AG04449 (cell line): ENCODE data around the gene SLC6A20.

Source experiments
- CTCF ChIA-PET: fragments of 350-600 bp; formaldehyde crosslinking; extraction: SDS; loops from one replicate; lab custom pipeline; 2021; ENCODE audit warnings: antibody characterized with exemption; lab: Yijun Ruan, JAX
- POLR2A ChIA-PET: fragments of 400-600, 350-600 bp; formaldehyde crosslinking; extraction: SDS; loops from one replicate; lab custom pipeline; 2020; ENCODE audit warnings: antibody characterized with exemption, inconsistent platforms; lab: Yijun Ruan, JAX
- DNase-seq: peaks from one replicate; pipeline ENCODE4 v3.0.0-alpha.2; 2010; ENCODE audit warnings: low read depth, low spot score
- H3K4me3 ChIP-seq: 2 replicates; pipeline ENCODE4 v1.5.1; 2011; ENCODE audit warnings: low read depth, mild to moderate bottlenecking, control low read depth, low read length
- CTCF ChIP-seq: IDR thresholded peaks from one replicate; pipeline ENCODE4 v1.5.1; 2011; ENCODE audit warnings: mild to moderate bottlenecking, moderate library complexity, low read length, control low read depth, inconsistent platforms; ENCODE audit not compliant: insufficient read depth; ENCODE audit errors: missing control alignments

Gene SLC6A20

GRCh38 chr3:45719655-45720487, 76.5 kb downstream of the SLC6A20 start:
- DNase-seq: no peak
- CTCF ChIA-PET: interaction anchor here (1.6 kb wide), 1 partner anchor 218 kb away, joined by 3 read pairs; no protein-coding TSS in a partner anchor
- no peak overlapping the region for H3K4me3 ChIP-seq
- POLR2A ChIA-PET: no interaction called here
- no peak for TF ChIP-seq CTCF

- DNase-seq: no peak
- ChIA-PET POLR2A (no interaction called here), CTCF (interaction anchor here (1.2 to 2.7 kb wide), 5 partner anchors 8 to 676 kb away, joined by 4 to 10 read pairs (median 4); no protein-coding TSS in a partner anchor)
- H3K4me3 ChIP-seq: no peak overlapping the region
- TF ChIP-seq CTCF: no peak
Observed at GRCh38 chr3:45716790-45717336, 79.5 kb downstream of the SLC6A20 start.

- ChIA-PET POLR2A (no interaction called here), CTCF (interaction anchor here (1.1 to 2.7 kb wide), 6 partner anchors 10 to 679 kb away, joined by 4 to 10 read pairs (median 5); no protein-coding TSS in a partner anchor)
- H3K4me3 ChIP-seq: no peak overlapping the region
- DNase-seq: no peak
- no peak for TF ChIP-seq CTCF
Observed at GRCh38 chr3:45715945-45716344, 80.4 kb downstream of the SLC6A20 start.

- POLR2A ChIA-PET: no interaction called here
- no peak for TF ChIP-seq CTCF
- no peak overlapping the region for H3K4me3 ChIP-seq
- CTCF ChIA-PET: interaction anchor here (0.7 kb wide), 1 partner anchor 202 kb away, joined by 3 read pairs; no protein-coding TSS in a partner anchor
- DNase-seq: no peak
Observed at GRCh38 chr3:45712434-45713110, 83.8 kb downstream of the SLC6A20 start.

- TF ChIP-seq CTCF: no peak
- ChIA-PET POLR2A (no interaction called here), CTCF (no interaction called here)
- H3K4me3 ChIP-seq: no peak overlapping the region
- DNase-seq: no peak
Observed at GRCh38 chr3:45711931-45712330, 84.4 kb downstream of the SLC6A20 start.
